Activated naive CD8-positive, alpha-beta T cell treated with anti-CD3 and anti-CD28 coated beads, Interleukin-2, amount 50 U/mL, for 24 hours (primary cell): ENCODE results near the gene ACO2.
A peak's percentile ranks its signal among the peaks of the same experiment; 100 is the strongest.

Experiments
- ATAC-seq: fragments of 150-1000 bp; cut with Tn5 transposase; one replicate; pipeline ENCODE4 v1.10.0; 2021
- DNase-seq: peaks from one replicate; pipeline ENCODE4 v3.0.0; 2021
- H3K27ac Mint-ChIP-seq: one replicate; pipeline ENCODE4 v1.8.0; 2021; ENCODE audit warnings: mild to moderate bottlenecking, mixed read lengths
- H3K27me3 Mint-ChIP-seq: one replicate; pipeline ENCODE4 v1.8.0; 2021; ENCODE audit warnings: mixed read lengths
- H3K36me3 Mint-ChIP-seq: one replicate; pipeline ENCODE4 v1.8.0; 2021; ENCODE audit warnings: low read depth, mixed read lengths
- H3K4me1 Mint-ChIP-seq: one replicate; pipeline ENCODE4 v1.8.0; 2021; ENCODE audit warnings: mixed read lengths
- H3K4me3 Mint-ChIP-seq: one replicate; pipeline ENCODE4 v1.8.0; 2021; ENCODE audit warnings: mild to moderate bottlenecking, moderate library complexity, mixed read lengths
- H3K9me3 Mint-ChIP-seq: one replicate; pipeline ENCODE4 v1.8.0; 2021; ENCODE audit warnings: mixed read lengths

ACO2 gene

GRCh38 chr22:41499624-41500280 lies 30.8 kb downstream of the ACO2 start:
- DNase-seq: no peak
- Mint-ChIP-seq H3K36me3 (peaks cover 9% of the 10 kb centered on the region), H3K27ac (no peak overlapping the region), H3K4me1 (no peaks in the 10 kb centered on the region), H3K27me3 (no peaks in the 10 kb centered on the region), H3K9me3 (no peaks in the 10 kb centered on the region), H3K4me3 (no peak overlapping the region)
- ATAC-seq: no peak

GRCh38 chr22:41500303-41500702 lies 31.4 kb downstream of the ACO2 start:
- Mint-ChIP-seq H3K27ac (no peak overlapping the region), H3K27me3 (no peaks in the 10 kb centered on the region), H3K4me1 (no peaks in the 10 kb centered on the region), H3K4me3 (no peak overlapping the region), H3K36me3 (peaks cover 9% of the 10 kb centered on the region), H3K9me3 (no peaks in the 10 kb centered on the region)
- ATAC-seq (no peak), DNase-seq (no peak)

- no peak overlapping the region for H3K4me3 Mint-ChIP-seq
- peaks cover 12% of the 10 kb centered on the region for H3K36me3 Mint-ChIP-seq
- no peaks in the 10 kb centered on the region for H3K4me1 Mint-ChIP-seq
- no peak overlapping the region for H3K27ac Mint-ChIP-seq
- H3K27me3 Mint-ChIP-seq: no peaks in the 10 kb centered on the region
- peak; percentile 80 for ATAC-seq
- no peak for DNase-seq
- H3K9me3 Mint-ChIP-seq: no peaks in the 10 kb centered on the region
These were observed 32.3 kb downstream of the ACO2 start for GRCh38 chr22:41501209-41501608.

- H3K9me3 Mint-ChIP-seq: no peaks in the 10 kb centered on the region
- no peak overlapping the region for H3K4me3 Mint-ChIP-seq
- no peak overlapping the region for H3K27ac Mint-ChIP-seq
- H3K4me1 Mint-ChIP-seq: no peaks in the 10 kb centered on the region
- no peak for ATAC-seq
- no peak for DNase-seq
- H3K27me3 Mint-ChIP-seq: no peaks in the 10 kb centered on the region
- H3K36me3 Mint-ChIP-seq: peaks cover 15% of the 10 kb centered on the region
These were observed 35.5 kb downstream of the ACO2 start for GRCh38 chr22:41504397-41504796.

GRCh38 chr22:41504816-41505215 lies 35.9 kb downstream of the ACO2 start:
- H3K36me3 Mint-ChIP-seq: peaks cover 17% of the 10 kb centered on the region

GRCh38 chr22:41505511-41506220 lies 36.7 kb downstream of the ACO2 start:
- no peak overlapping the region for H3K4me3 Mint-ChIP-seq
- H3K36me3 Mint-ChIP-seq: peaks cover 16% of the 10 kb centered on the region
- ATAC-seq: no peak
- no peaks in the 10 kb centered on the region for H3K27me3 Mint-ChIP-seq
- no peaks in the 10 kb centered on the region for H3K9me3 Mint-ChIP-seq
- H3K27ac Mint-ChIP-seq: no peak overlapping the region
- H3K4me1 Mint-ChIP-seq: no peaks in the 10 kb centered on the region
- DNase-seq: no peak

More at GRCh38 chr22:41504816-41505215, 35.9 kb downstream of the ACO2 start:
- no peak for ATAC-seq
- H3K9me3 Mint-ChIP-seq: no peaks in the 10 kb centered on the region
- H3K27me3 Mint-ChIP-seq: no peaks in the 10 kb centered on the region
- H3K4me3 Mint-ChIP-seq: no peak overlapping the region
- no peak overlapping the region for H3K27ac Mint-ChIP-seq
- no peak for DNase-seq
- no peaks in the 10 kb centered on the region for H3K4me1 Mint-ChIP-seq

GRCh38 chr22:41507330-41508063 lies 38.6 kb downstream of the ACO2 start:
- Mint-ChIP-seq H3K27ac (no peak overlapping the region), H3K27me3 (no peaks in the 10 kb centered on the region), H3K36me3 (peaks cover 11% of the 10 kb centered on the region), H3K4me1 (no peaks in the 10 kb centered on the region), H3K9me3 (no peaks in the 10 kb centered on the region), H3K4me3 (no peak overlapping the region)
- ATAC-seq (no peak), DNase-seq (no peak)

GRCh38 chr22:41508770-41509170 lies 39.9 kb downstream of the ACO2 start:
- Mint-ChIP-seq H3K27me3 (no peaks in the 10 kb centered on the region), H3K4me1 (no peaks in the 10 kb centered on the region), H3K36me3 (peaks cover 14% of the 10 kb centered on the region), H3K9me3 (no peaks in the 10 kb centered on the region), H3K4me3 (no peak overlapping the region), H3K27ac (no peak overlapping the region)
- no peak for ATAC-seq
- DNase-seq: no peak

- no peaks in the 10 kb centered on the region for H3K9me3 Mint-ChIP-seq
- ATAC-seq: no peak
- no peak overlapping the region for H3K27ac Mint-ChIP-seq
- no peak for DNase-seq
- no peak overlapping the region for H3K4me3 Mint-ChIP-seq
- peaks cover 4% of the 10 kb centered on the region for H3K4me1 Mint-ChIP-seq
- peaks cover 11% of the 10 kb centered on the region for H3K36me3 Mint-ChIP-seq
- no peaks in the 10 kb centered on the region for H3K27me3 Mint-ChIP-seq
These were observed 42.6 kb downstream of the ACO2 start for GRCh38 chr22:41511521-41511968.

- Mint-ChIP-seq H3K36me3 (peaks cover 11% of the 10 kb centered on the region), H3K27me3 (no peaks in the 10 kb centered on the region), H3K4me1 (peaks cover 13% of the 10 kb centered on the region), H3K4me3 (no peak overlapping the region), H3K9me3 (no peaks in the 10 kb centered on the region), H3K27ac (no peak overlapping the region)
- ATAC-seq (no peak), DNase-seq (no peak)
These were observed 43.7 kb downstream of the ACO2 start for GRCh38 chr22:41512421-41513194.

GRCh38 chr22:41513391-41513790 lies 44.5 kb downstream of the ACO2 start:
- Mint-ChIP-seq H3K4me1 (peaks cover 13% of the 10 kb centered on the region), H3K9me3 (no peaks in the 10 kb centered on the region), H3K27me3 (no peaks in the 10 kb centered on the region), H3K27ac (no peak overlapping the region), H3K36me3 (peaks cover 8% of the 10 kb centered on the region), H3K4me3 (no peak overlapping the region)
- DNase-seq (no peak), ATAC-seq (no peak)

- H3K27ac Mint-ChIP-seq: no peak overlapping the region
- no peaks in the 10 kb centered on the region for H3K27me3 Mint-ChIP-seq
- no peak for DNase-seq
- no peaks in the 10 kb centered on the region for H3K9me3 Mint-ChIP-seq
- peaks cover 6% of the 10 kb centered on the region for H3K36me3 Mint-ChIP-seq
- no peak for ATAC-seq
- H3K4me3 Mint-ChIP-seq: no peak overlapping the region
- H3K4me1 Mint-ChIP-seq: peaks cover 13% of the 10 kb centered on the region
These were observed 47.5 kb downstream of the ACO2 start for GRCh38 chr22:41516462-41516861.

- Mint-ChIP-seq H3K4me1 (peaks cover 13% of the 10 kb centered on the region), H3K9me3 (no peaks in the 10 kb centered on the region), H3K36me3 (peaks cover 3% of the 10 kb centered on the region), H3K27me3 (no peaks in the 10 kb centered on the region), H3K27ac (peak overlapping the region; percentile 31), H3K4me3 (no peak overlapping the region)
- DNase-seq (peak; percentile 53), ATAC-seq (peak; percentile 67)
These were observed 48.5 kb downstream of the ACO2 start for GRCh38 chr22:41517172-41518047.

- no peak overlapping the region for H3K4me3 Mint-ChIP-seq
- DNase-seq: no peak
- H3K9me3 Mint-ChIP-seq: no peaks in the 10 kb centered on the region
- H3K36me3 Mint-ChIP-seq: no peaks in the 10 kb centered on the region
- H3K4me1 Mint-ChIP-seq: peaks cover 13% of the 10 kb centered on the region
- no peak for ATAC-seq
- H3K27me3 Mint-ChIP-seq: no peaks in the 10 kb centered on the region
- H3K27ac Mint-ChIP-seq: no peak overlapping the region
These were observed 49.1 kb downstream of the ACO2 start for GRCh38 chr22:41518048-41518347.
